HCT116 (cell line): ENCODE measurements around the gene ACAP2. TPM values are rescaled to one million over a fixed set of nuclear protein-coding genes. Genes with fewer than 3 reads are reported as not detected.
A peak's percentile ranks its signal among the peaks of the same experiment; 100 is the strongest.

ENCODE experiments used
- ATAC-seq: fragments of 200-7000 bp; cut with Tn5 transposase; 2 replicates; pipeline ENCODE4 v1.9.1; 2020; ENCODE audit warnings: mild to moderate bottlenecking, moderate library complexity
- BruUV-seq: library from RNA; stranded (reverse); fragments of 400-500 nt; replicated peaks from 2 replicates; lab custom pipeline; 2021; lab: Mats Ljungman, UMichigan
- CTCF ChIA-PET: fragments of 300-600 bp; sonication (Branson Sonifier 250); formaldehyde crosslinking; loops from one replicate; lab custom pipeline; 2021; ENCODE audit warnings: antibody characterized with exemption; lab: Charles Lee
- POLR2A ChIA-PET: fragments of 300-600, 350-600 bp; sonication (Branson Sonifier 250); formaldehyde crosslinking; loops from one replicate; lab custom pipeline; 2021; ENCODE audit warnings: antibody characterized with exemption; lab: Charles Lee
- RAD21 ChIA-PET, 2 experiments: fragments of 300-600 bp; sonication (Branson Sonifier 250); formaldehyde crosslinking; loops; one replicate each; lab custom pipeline; 2023; ENCODE audit warnings: low total read pairs in 2 of 2; ENCODE audit not compliant: uncharacterized antibody in 2 of 2, unreplicated experiment in 2 of 2, low non-redundant PET in 1 of 2; lab: Charles Lee
- DNase-seq: peaks from one replicate; pipeline ENCODE4 v3.0.0-alpha.2; 2010; ENCODE audit warnings: low read depth, low spot score
- H2AFZ ChIP-seq: fragments of 200-600 bp; shearing (Covaris generic), sonication (generic); 2 replicates; pipeline ENCODE4 v1.6.1; 2017; ENCODE audit warnings: low read depth, mixed run types, mixed read lengths, antibody characterized with exemption, low read length; ENCODE audit not compliant: poor library complexity, severe bottlenecking
- H3K27ac ChIP-seq: 2 replicates; pipeline ENCODE4 v1.5.1; 2012; ENCODE audit warnings: low read depth, low read length
- H3K27me3 ChIP-seq: fragments of 200-600 bp; sonication (generic); 2 replicates; pipeline ENCODE4 v1.6.1; 2016; ENCODE audit warnings: mixed run types, low read length, mixed read lengths; ENCODE audit not compliant: insufficient read depth
- H3K36me3 ChIP-seq, 2 experiments: fragments of 200-500 bp in 1 of 2; fragments of 200-600 bp in 1 of 2; sonication (Bioruptor generic) in 1 of 2; sonication (generic) in 1 of 2; 2 replicates each; pipeline versions ENCODE4 v1.5.1 to v1.6.1; 2014 to 2016; ENCODE audit warnings: low read length in 2 of 2, inconsistent platforms in 1 of 2, mixed read lengths in 1 of 2, mixed run types in 1 of 2; ENCODE audit not compliant: insufficient read depth in 2 of 2, control insufficient read depth in 1 of 2
- H3K4me1 ChIP-seq, 2 experiments: fragments of 200-600 bp in 1 of 2; sonication (generic) in 1 of 2; 2 replicates each; pipeline versions ENCODE4 v1.5.1 to v1.6.1; 2012 to 2017; ENCODE audit warnings: low read length in 2 of 2, inconsistent platforms in 1 of 2, mild to moderate bottlenecking in 1 of 2, mixed read lengths in 1 of 2, mixed run types in 1 of 2, moderate library complexity in 1 of 2; ENCODE audit not compliant: insufficient read depth in 2 of 2, control insufficient read depth in 1 of 2
- H3K4me2 ChIP-seq: fragments of 200-600 bp; sonication (generic); 2 replicates; pipeline ENCODE4 v1.6.1; 2017; ENCODE audit warnings: mixed run types, low read length, mixed read lengths
- H3K4me3 ChIP-seq, 2 experiments: fragments of 200-600 bp in 1 of 2; sonication (generic) in 1 of 2; replicated peaks in 1 of 2; 2 replicates each; pipeline ENCODE4 v1.5.1; 2011 to 2016; ENCODE audit warnings: low read length in 2 of 2, control low read depth in 1 of 2, low read depth in 1 of 2, mild to moderate bottlenecking in 1 of 2, mixed read lengths in 1 of 2, mixed run types in 1 of 2
- H3K79me2 ChIP-seq: fragments of 200-600 bp; sonication (generic); 2 replicates; pipeline ENCODE4 v1.6.1; 2017; ENCODE audit warnings: mild to moderate bottlenecking, mixed run types, low read length, moderate library complexity, mixed read lengths; ENCODE audit not compliant: insufficient read depth
- H3K9ac ChIP-seq: fragments of 200-600 bp; sonication (generic); 2 replicates; pipeline ENCODE4 v1.6.1; 2016; ENCODE audit warnings: low read length, mixed read lengths
- H3K9me2 ChIP-seq: fragments of 200-600 bp; sonication (generic), shearing (Covaris generic); 2 replicates; pipeline ENCODE4 v1.6.1; 2017; ENCODE audit warnings: mixed run types, mild to moderate bottlenecking, moderate library complexity; ENCODE audit not compliant: insufficient read depth
- H3K9me3 ChIP-seq, 2 experiments: fragments of 200-500 bp in 1 of 2; fragments of 200-600 bp in 1 of 2; sonication (Bioruptor generic) in 1 of 2; sonication (generic) in 1 of 2; 2 replicates each; pipeline ENCODE4 v1.6.1; 2014 to 2017; ENCODE audit warnings: low read length in 2 of 2, mixed read lengths in 2 of 2, inconsistent platforms in 1 of 2, low read depth in 1 of 2, mild to moderate bottlenecking in 1 of 2, mixed run types in 1 of 2, moderate library complexity in 1 of 2; ENCODE audit not compliant: control insufficient read depth in 1 of 2, insufficient read depth in 1 of 2
- H4K20me1 ChIP-seq: fragments of 200-600 bp; sonication (generic), shearing (Covaris generic); 2 replicates; pipeline ENCODE4 v1.6.1; 2017; ENCODE audit warnings: mixed run types, mild to moderate bottlenecking, moderate library complexity; ENCODE audit not compliant: insufficient read depth
- ATF3 ChIP-seq: IDR thresholded peaks from 2 replicates; pipeline ENCODE4 v1.6.1; 2012
- CBX3 ChIP-seq: IDR thresholded peaks from 2 replicates; pipeline ENCODE4 v1.6.1; 2012; ENCODE audit warnings: low read depth
- ELF1 ChIP-seq: IDR thresholded peaks from 2 replicates; pipeline ENCODE4 v1.6.1; 2012; ENCODE audit warnings: low read depth, borderline replicate concordance
- POLR2A ChIP-seq: IDR thresholded peaks from 2 replicates; pipeline ENCODE4 v1.7.0; 2011; ENCODE audit warnings: borderline replicate concordance; ENCODE audit not compliant: insufficient read depth, insufficient read length; ENCODE audit errors: extremely low read depth
- REST ChIP-seq: IDR thresholded peaks from 2 replicates; pipeline ENCODE4 v1.6.1; 2012; ENCODE audit warnings: low read depth
- ZFX ChIP-seq: fragments of 450-650 bp; IDR thresholded peaks from 2 replicates; pipeline ENCODE4 v1.6.1; 2017
- ZNF274 ChIP-seq: fragments of 200-500 bp; sonication (Bioruptor generic); IDR thresholded peaks from 2 replicates; pipeline ENCODE4 v1.6.1; 2014; ENCODE audit warnings: mild to moderate bottlenecking, low read depth, low read length, inconsistent platforms
- intact Hi-C: fragments of 100-400 bp; cut with micrococcal nuclease; formaldehyde crosslinking; loops from 2 replicates; pipeline ENCODE4 v1.10.0; 2022
- total RNA-seq: library from RNA; stranded (reverse); gene quantifications from one replicate; pipeline ENCODE4 v1.2.1, GENCODE V29; 2021; ENCODE audit not compliant: unreplicated experiment

The ACAP2 gene
- total RNA-seq, 1 experiment from 2014 or later: 43.0 TPM

DNA sequence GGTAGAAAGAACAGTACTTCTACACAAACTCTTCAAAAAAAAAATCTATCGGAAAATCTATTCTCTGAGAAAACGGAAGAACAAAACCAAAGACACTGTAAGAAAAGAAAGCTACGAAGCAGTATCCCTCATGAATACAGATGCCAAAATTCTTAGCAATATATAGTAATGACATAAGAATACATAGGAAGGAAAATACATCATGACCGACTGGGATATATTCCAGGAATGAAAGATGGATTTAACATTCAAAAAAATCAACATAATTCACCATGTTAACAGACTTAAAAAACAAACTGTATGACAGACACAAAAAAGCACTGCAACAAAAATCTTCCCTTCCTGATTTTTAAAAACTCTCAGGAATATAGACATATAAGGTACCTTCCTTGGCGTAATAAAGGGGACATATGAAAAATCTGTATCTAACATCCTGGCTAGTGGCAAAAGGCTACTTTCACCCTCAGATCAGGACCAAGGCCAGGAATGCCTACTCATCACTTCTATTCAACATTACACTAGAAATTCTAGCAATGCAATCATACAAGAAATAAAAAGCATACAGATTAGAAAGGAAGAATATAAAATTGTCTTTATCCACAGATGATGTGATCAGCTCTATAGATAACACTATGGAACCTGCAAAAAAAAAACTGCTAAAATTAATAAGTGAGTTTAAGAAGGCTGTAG lies 94.2 kb downstream of the ACAP2 start:
- TF ChIP-seq ELF1 (no peak), CBX3 (no peak)
- ATAC-seq (no peak), DNase-seq (no peak)
- Histone ChIP-seq H3K4me1 (peaks cover 15 to 30% of the 10 kb centered on the region in 2 experiments), H3K9me3 (no peaks in the 10 kb centered on the region), H3K9ac (no peak overlapping the region), H3K79me2 (no peaks in the 10 kb centered on the region; the same call in 1 of the 2 replicates), H3K27me3 (no peaks in the 10 kb centered on the region), H3K4me2 (no peak overlapping the region), H3K4me3 (no peak overlapping the region), H4K20me1 (no peaks in the 10 kb centered on the region), H3K9me2 (no peaks in the 10 kb centered on the region), H3K27ac (no peak overlapping the region), H3K36me3 (no peaks in the 10 kb centered on the region), H2AFZ (no peak overlapping the region)
- intact Hi-C loops: no loop called here
- no TSS peak for BruUV-seq
- POLR2A ChIA-PET: no interaction called here
- RAD21 ChIA-PET: interaction anchor here in 1 of 2 experiments (0.6 kb wide), 1 partner anchor 608 kb away, joined by 6 read pairs; no protein-coding TSS in a partner anchor
- CTCF ChIA-PET: no interaction called here

- no peaks in the 10 kb centered on the region for H3K27me3 ChIP-seq
- ChIA-PET CTCF (no interaction called here), RAD21 (no interaction called here), POLR2A (no interaction called here)
- peak; percentile 63; the same call in 1 of the 2 replicates for ATAC-seq
- no peak overlapping the region for H3K27ac ChIP-seq
- H3K9ac ChIP-seq: no peak overlapping the region
- H3K4me3 ChIP-seq: no peak overlapping the region
- no peaks in the 10 kb centered on the region for H3K79me2 ChIP-seq
- no peaks in the 10 kb centered on the region for H4K20me1 ChIP-seq
- BruUV-seq: no TSS peak
- no peak overlapping the region for H3K4me2 ChIP-seq
- H3K9me2 ChIP-seq: no peaks in the 10 kb centered on the region
- H3K36me3 ChIP-seq: 0 out of 4 replicates have a peak, but pooled peaks cover 0 to 3% of the 10 kb centered on the region in 2 experiments
- no peaks in the 10 kb centered on the region for H3K4me1 ChIP-seq
- no peak overlapping the region for H2AFZ ChIP-seq
- TF ChIP-seq ATF3 (no peak), ZNF274 (no peak), REST (no peak), ZFX (no peak), POLR2A (no peak)
- intact Hi-C loops: no loop called here
- no peaks in the 10 kb centered on the region for H3K9me3 ChIP-seq
- DNase-seq: no peak
Observed at GRCh38 chr3:195337747-195338146, 105.1 kb downstream of the ACAP2 start.
